Measurements from ENCODE around the gene CCT7. TPM values are rescaled to one million over a fixed set of nuclear protein-coding genes. Genes with fewer than 3 reads are reported as not detected.

CCT7 gene
- total and polyA plus RNA-seq, 2 donors (not counting 1 experiment from before 2014, with no cell fraction given), result 94.4 to 160 TPM

DNA sequence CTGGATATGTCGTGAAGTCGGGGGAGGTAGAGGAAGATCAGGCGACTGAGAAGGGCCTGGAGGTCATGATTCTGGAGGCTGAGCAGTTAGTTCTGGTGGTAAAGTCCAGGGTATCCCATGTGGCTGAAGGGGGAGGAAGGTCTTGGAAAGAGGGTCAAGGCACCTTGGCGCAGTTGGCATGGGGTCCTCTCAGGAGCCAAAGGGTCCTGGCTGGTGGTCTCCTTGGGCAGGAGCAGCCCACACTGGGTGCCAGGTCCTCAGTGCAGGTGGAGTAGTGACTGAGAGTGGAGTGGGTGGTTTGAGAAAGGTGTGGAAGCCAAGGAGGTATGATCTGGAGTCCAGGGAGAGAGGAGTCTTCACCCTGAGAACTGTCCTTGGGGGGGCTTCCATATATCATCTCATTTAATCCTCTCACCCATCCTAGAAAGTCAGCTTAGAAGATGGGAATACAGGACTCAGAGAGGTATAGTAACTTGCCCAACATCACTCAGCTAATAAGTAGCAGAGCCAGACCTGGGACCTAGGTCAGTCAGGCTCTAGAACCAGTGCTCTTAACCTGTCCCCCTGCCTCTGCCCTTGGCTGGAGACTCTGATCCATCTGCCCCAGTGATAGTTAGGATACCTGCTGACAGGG is 25.7 kb downstream of the CCT7 start:
- H3K79me2 ChIP-seq (ENCODE audit: control insufficient read depth, insufficient read depth, low read length), result no peaks in the 10 kb centered on the region
- H4K20me1 ChIP-seq (ENCODE audit: control insufficient read depth, insufficient read depth, low read length, poor library complexity, severe bottlenecking), result no peaks in the 10 kb centered on the region
- ATAC-seq (ENCODE audit: low read depth) (no peak), DNase-seq (no peak)
- Mint-ChIP-seq H3K4me1 (no peaks in the 10 kb centered on the region), H3K27me3 (no peaks in the 10 kb centered on the region), H3K27ac (no peak overlapping the region), H3K9me3 (ENCODE audit: insufficient read depth) (no peaks in the 10 kb centered on the region), H3K4me3 (no peak overlapping the region)
- H2AFZ ChIP-seq (ENCODE audit: insufficient read depth, low read depth, low read length, poor library complexity, severe bottlenecking), result no peak overlapping the region
- ChIA-PET CTCF (no interaction called here), POLR2A (no interaction called here)
- H3K9ac ChIP-seq (ENCODE audit: low read length), result no peak overlapping the region
- peaks cover 0 to 30% of the 10 kb centered on the region in 2 experiments for H3K36me3 ChIP-seq (replicated peaks in 1 of 2; ENCODE audit: control extremely low read depth in 1 of 2, control insufficient read depth in 1 of 2, extremely low read depth in 1 of 2, insufficient read depth in 2 of 2, low read length in 1 of 2)
- no peak overlapping the region for H3K4me2 ChIP-seq (replicated peaks; ENCODE audit: low read depth, low read length, poor library complexity, severe bottlenecking)
- intact Hi-C loops (cut with micrococcal nuclease), result no loop called here
- WGBS (ENCODE audit: insufficient coverage), result 82% methylated on average over 4 of the region's 4 CpGs
- H3K27me3 ChIP-seq (replicated peaks in 1 of 4; ENCODE audit: control extremely low read depth in 1 of 4, control insufficient read depth in 3 of 4, insufficient read depth in 4 of 4, low read length in 3 of 4), result no peaks in the 10 kb centered on the region
- H3K4me3 ChIP-seq (ENCODE audit: control extremely low read depth in 1 of 5, extremely low read depth in 1 of 5, insufficient read depth in 1 of 5, low read depth in 2 of 5, low read length in 4 of 5), result no peak overlapping the region
- H3K4me1 ChIP-seq (ENCODE audit: control insufficient read depth in 2 of 2, insufficient read depth in 2 of 2, low read length in 2 of 2), result no peaks in the 10 kb centered on the region
- no peak overlapping the region for H3K27ac ChIP-seq (ENCODE audit: low read length in 2 of 2)
- TF ChIP-seq, protein P1, sequence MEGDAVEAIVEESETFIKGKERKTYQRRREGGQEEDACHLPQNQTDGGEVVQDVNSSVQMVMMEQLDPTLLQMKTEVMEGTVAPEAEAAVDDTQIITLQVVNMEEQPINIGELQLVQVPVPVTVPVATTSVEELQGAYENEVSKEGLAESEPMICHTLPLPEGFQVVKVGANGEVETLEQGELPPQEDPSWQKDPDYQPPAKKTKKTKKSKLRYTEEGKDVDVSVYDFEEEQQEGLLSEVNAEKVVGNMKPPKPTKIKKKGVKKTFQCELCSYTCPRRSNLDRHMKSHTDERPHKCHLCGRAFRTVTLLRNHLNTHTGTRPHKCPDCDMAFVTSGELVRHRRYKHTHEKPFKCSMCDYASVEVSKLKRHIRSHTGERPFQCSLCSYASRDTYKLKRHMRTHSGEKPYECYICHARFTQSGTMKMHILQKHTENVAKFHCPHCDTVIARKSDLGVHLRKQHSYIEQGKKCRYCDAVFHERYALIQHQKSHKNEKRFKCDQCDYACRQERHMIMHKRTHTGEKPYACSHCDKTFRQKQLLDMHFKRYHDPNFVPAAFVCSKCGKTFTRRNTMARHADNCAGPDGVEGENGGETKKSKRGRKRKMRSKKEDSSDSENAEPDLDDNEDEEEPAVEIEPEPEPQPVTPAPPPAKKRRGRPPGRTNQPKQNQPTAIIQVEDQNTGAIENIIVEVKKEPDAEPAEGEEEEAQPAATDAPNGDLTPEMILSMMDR (IDR thresholded peaks at IDR 0.05), result no peak
- no peak for TF ChIP-seq EZH2 (IDR thresholded peaks at IDR 0.05; ENCODE audit: borderline replicate concordance, insufficient read depth, low read depth, low read length, poor library complexity, severe bottlenecking)
- no peaks in the 10 kb centered on the region for H3K9me3 ChIP-seq (ENCODE audit: control extremely low read depth in 1 of 3, control insufficient read depth in 2 of 3, insufficient read depth in 1 of 3, low read length in 2 of 3)

DNA sequence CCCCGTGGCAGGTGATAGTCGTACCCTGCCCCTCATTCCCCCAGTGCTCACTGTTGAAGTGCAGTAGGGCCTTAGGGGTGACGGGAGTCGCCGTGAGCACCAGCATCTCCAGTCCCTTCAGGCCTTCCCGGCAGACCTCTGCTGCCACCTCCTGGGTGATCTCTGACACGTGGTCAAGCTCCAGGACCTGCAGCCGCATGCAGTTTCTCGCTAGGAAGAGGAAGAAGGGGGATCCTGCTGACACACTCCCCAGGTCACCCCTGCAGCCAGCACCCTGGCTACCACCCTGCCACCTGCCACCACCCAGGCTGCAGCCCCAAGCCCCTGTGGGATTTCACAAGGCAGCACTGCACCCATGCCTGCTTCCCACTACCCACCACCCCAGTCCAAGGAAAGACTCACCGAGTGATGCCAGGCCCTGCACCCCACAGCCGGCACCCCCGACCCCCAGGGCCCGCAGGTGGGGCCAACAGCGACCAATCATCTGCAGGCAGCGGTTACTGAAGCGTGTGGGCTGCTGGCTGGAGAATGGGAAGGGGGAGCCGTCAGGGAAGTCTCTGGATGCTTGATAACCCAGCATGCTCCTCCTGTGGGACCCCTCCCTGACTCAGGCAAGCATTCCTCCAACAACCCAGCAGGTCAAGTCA is 26.4 kb downstream of the CCT7 start:
- H3K27me3 Mint-ChIP-seq, result no peaks in the 10 kb centered on the region
- Histone ChIP-seq H3K9me3 (ENCODE audit: control extremely low read depth in 1 of 3, control insufficient read depth in 2 of 3, insufficient read depth in 1 of 3, low read length in 2 of 3) (no peaks in the 10 kb centered on the region), H4K20me1 (ENCODE audit: control insufficient read depth, insufficient read depth, low read length, poor library complexity, severe bottlenecking) (no peaks in the 10 kb centered on the region), H3K36me3 (replicated peaks in 1 of 2; ENCODE audit: control extremely low read depth in 1 of 2, control insufficient read depth in 1 of 2, extremely low read depth in 1 of 2, insufficient read depth in 2 of 2, low read length in 1 of 2) (peaks cover 0 to 30% of the 10 kb centered on the region in 2 experiments), H3K9ac (ENCODE audit: low read length) (no peak overlapping the region), H3K4me1 (ENCODE audit: control insufficient read depth in 2 of 2, insufficient read depth in 2 of 2, low read length in 2 of 2) (no peaks in the 10 kb centered on the region), H3K27me3 (replicated peaks in 1 of 4; ENCODE audit: control extremely low read depth in 1 of 4, control insufficient read depth in 3 of 4, insufficient read depth in 4 of 4, low read length in 3 of 4) (no peaks in the 10 kb centered on the region), H3K4me3 (ENCODE audit: control extremely low read depth in 1 of 5, extremely low read depth in 1 of 5, insufficient read depth in 1 of 5, low read depth in 2 of 5, low read length in 4 of 5) (no peak overlapping the region), H3K27ac (ENCODE audit: low read length in 2 of 2) (no peak overlapping the region), H3K4me2 (replicated peaks; ENCODE audit: low read depth, low read length, poor library complexity, severe bottlenecking) (no peak overlapping the region), H2AFZ (ENCODE audit: insufficient read depth, low read depth, low read length, poor library complexity, severe bottlenecking) (no peak overlapping the region), H3K79me2 (ENCODE audit: control insufficient read depth, insufficient read depth, low read length) (no peaks in the 10 kb centered on the region)
- H3K9me3 Mint-ChIP-seq (ENCODE audit: insufficient read depth), result no peaks in the 10 kb centered on the region
- intact Hi-C loops (cut with micrococcal nuclease), result no loop called here
- 91% methylated on average over 16 of the region's 17 CpGs for WGBS (ENCODE audit: insufficient coverage)
- CTCF ChIA-PET, result no interaction called here
- H3K27ac Mint-ChIP-seq, result no peak overlapping the region
- no peaks in the 10 kb centered on the region for H3K4me1 Mint-ChIP-seq
- POLR2A ChIA-PET, result no interaction called here
- DNase-seq (no peak), ATAC-seq (ENCODE audit: low read depth) (no peak)
- TF ChIP-seq, protein P1 (IDR thresholded peaks at IDR 0.05), result no peak
- no peak for TF ChIP-seq EZH2 (IDR thresholded peaks at IDR 0.05; ENCODE audit: borderline replicate concordance, insufficient read depth, low read depth, low read length, poor library complexity, severe bottlenecking)
- no peak overlapping the region for H3K4me3 Mint-ChIP-seq
